Body of pancreas (tissue), 4 donors: ENCODE data around the gene STAU1.

ENCODE experiments used
- POLR2A ChIP-seq, 3 donors: fragments of 450-650 bp; IDR thresholded peaks; one replicate each; pipeline ENCODE4 v1.6.1; 2016; ENCODE audit warnings: antibody characterized with exemption in 3 of 3, mild to moderate bottlenecking in 2 of 3
- TF ChIP-seq, protein P1 (sequence below), 7 experiments: fragments of 450-650 bp in 4 of 7; fragments of 200-600 bp in 3 of 7; sonication (generic) in 3 of 7; IDR thresholded peaks; one replicate each; pipeline ENCODE4 v1.5.1; 2016 to 2019; ENCODE audit warnings: antibody characterized with exemption in 7 of 7

DNA sequence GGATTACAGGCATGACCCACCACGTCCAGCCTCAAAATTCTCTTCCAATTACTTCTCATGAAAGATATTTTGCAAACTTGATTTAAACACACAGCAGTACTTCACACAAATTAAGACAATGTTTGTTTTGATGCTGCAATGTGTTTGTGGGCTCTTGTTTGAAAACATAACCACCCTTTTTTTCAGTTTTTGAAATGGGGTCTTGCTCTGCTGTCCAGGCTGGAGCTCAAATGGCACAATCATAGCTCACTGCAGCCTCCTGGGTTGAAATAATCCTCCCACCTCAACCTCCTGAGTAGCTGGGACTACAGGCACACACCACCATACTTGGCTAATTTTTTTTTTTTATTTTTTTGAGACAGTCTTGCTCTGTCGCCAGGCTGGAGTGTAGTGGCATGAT is 31.0 kb downstream of the STAU1 start:
- TF ChIP-seq POLR2A (IDR thresholded peaks at IDR 0.05), result no peak
- TF ChIP-seq, protein P1, sequence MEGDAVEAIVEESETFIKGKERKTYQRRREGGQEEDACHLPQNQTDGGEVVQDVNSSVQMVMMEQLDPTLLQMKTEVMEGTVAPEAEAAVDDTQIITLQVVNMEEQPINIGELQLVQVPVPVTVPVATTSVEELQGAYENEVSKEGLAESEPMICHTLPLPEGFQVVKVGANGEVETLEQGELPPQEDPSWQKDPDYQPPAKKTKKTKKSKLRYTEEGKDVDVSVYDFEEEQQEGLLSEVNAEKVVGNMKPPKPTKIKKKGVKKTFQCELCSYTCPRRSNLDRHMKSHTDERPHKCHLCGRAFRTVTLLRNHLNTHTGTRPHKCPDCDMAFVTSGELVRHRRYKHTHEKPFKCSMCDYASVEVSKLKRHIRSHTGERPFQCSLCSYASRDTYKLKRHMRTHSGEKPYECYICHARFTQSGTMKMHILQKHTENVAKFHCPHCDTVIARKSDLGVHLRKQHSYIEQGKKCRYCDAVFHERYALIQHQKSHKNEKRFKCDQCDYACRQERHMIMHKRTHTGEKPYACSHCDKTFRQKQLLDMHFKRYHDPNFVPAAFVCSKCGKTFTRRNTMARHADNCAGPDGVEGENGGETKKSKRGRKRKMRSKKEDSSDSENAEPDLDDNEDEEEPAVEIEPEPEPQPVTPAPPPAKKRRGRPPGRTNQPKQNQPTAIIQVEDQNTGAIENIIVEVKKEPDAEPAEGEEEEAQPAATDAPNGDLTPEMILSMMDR (IDR thresholded peaks at IDR 0.05), result no peak
